Hematopoietic multipotent progenitor cell treated with erythropoietin and hydrocortisone succinate and interleukin-3 and kit ligand, for 15 days (in vitro differentiated cells): ENCODE data around the gene MAD2L2.

Experiments
- DNase-seq: peaks from one replicate; pipeline ENCODE4 v3.0.0-alpha.2; 2015; ENCODE audit warnings: low spot score

The MAD2L2 gene

GRCh38 chr1:11653101-11653860, 27.7 kb downstream of the MAD2L2 start:
- DNase-seq = no peak

DNA sequence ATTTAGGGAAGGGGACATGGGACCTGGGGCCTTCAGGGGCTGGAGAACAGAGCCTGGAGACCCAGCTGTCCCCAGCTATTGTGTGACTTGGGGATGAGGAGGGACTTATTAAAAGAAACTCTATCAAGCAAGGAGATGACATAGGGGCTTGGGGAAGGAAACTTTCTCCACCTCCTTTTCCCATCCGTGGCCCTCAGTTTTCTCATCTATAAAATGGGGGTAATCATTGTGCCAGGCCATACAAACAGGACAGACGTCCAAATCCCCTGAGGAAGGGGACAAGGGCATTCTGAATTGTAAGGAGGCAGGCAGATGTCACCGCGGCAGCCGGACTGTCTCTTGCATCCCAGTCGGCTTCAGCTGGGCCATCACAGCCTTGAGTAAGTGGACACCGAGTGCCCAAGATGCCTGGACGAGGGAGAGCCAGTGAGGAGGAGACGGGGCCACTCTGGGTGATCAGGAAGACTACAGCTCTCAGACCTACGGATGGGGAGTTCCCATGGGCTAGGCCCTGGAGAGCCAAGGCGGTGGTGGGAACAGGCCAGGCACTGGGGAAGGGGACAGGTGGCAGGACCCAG, 28.7 kb downstream of the MAD2L2 start:
- no peak for DNase-seq

- no peak for DNase-seq
Observed at GRCh38 chr1:11651017-11651416, 29.9 kb downstream of the MAD2L2 start.

DNA sequence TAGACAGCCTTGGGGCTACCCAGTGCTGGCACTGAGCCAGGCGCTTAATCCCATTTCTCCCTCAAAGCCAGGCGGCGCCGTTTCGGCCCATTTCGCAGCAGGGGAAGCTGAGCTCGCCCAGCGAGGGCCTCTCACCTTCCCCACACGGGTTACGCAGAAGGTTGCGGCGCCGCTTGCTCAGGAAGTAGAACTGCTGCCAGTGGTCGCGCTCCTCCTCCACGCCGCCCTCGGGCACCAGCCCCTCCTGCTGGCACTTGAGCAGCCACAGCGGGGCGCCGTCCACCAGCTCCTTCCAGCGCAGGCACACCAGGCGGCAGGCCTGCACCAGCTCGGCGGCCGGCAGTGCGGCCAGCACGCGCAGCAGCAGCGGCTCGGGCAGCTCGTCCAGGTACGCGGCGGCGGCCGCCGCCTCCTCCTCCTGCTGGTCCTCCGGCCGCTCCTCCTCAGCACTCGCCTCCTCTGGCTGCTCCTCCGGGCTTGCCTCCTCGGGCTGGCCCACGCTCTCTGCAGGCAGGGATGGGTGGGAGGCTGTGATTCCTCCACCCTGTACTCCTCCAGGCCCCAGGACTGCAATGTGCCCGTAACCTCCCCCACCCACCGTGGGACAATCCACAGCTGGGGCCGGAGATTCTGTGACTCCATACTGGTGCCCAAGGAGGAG, 30.5 kb downstream of the MAD2L2 start:
- peak; percentile 28 for DNase-seq

- no peak for DNase-seq
Observed at GRCh38 chr1:11649624-11650330, 31.2 kb downstream of the MAD2L2 start.

DNA sequence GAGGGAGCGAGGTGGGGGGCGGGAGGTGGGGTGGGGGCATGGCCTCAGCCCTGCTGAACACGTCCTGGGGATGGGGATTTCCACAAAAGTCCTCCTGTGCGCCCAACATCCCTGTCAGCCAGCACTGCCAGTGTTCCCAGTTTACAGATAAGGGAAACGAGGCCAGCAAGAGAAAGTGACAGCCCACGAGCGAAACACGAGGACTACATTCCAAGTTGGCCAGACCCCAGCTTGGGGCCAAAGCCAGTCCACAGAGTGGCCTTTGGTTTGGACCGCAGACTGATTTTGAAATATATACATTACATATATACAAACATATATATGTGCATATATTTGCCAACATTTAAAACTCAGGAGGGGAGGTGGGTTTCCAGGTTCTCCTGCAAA, 31.7 kb downstream of the MAD2L2 start:
- DNase-seq = no peak

- DNase-seq = peak; percentile 26
Observed at GRCh38 chr1:11648732-11649158, 32.2 kb downstream of the MAD2L2 start.

DNA sequence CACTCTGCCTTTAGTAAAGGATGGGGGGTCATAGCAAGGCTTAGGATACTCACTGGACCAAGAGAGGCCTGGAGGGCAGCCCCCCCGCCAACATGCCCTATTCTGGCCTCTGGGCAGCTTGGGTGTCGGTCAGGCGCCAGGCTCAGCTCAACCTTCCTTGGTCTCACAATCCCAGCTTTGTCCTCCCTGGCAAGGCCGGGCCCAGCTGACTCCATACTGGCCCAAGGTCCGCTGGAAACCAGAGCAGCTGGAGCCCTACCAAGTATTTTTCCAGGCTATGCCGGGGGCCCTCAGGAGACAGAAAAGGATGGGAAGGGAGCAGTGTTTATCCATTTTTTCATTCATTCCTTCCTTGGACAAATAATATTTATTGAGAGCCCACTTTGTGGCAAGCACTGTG, 32.9 kb downstream of the MAD2L2 start:
- no peak for DNase-seq

DNA sequence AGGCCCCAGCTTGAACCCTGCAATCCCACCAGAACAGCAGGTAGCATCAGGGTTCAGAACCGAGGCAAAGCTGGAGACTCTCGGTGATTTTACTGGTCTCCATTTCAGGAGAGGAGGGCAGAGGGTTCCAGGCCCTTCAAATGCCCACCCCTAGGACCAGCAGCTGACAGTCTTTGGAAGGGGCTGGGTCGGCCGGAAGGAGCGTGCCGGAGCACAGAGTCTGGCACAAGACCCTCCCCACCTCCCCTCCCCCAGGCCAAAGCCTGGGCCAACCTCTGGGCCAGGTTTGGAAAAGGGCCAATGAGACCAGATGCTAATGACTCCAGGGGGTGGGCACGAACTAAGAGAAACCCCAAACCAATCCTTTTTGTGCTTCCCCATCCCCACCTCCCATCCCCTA, 33.6 kb downstream of the MAD2L2 start:
- no peak for DNase-seq

- no peak for DNase-seq
Observed at GRCh38 chr1:11646317-11646716, 34.6 kb downstream of the MAD2L2 start.

DNA sequence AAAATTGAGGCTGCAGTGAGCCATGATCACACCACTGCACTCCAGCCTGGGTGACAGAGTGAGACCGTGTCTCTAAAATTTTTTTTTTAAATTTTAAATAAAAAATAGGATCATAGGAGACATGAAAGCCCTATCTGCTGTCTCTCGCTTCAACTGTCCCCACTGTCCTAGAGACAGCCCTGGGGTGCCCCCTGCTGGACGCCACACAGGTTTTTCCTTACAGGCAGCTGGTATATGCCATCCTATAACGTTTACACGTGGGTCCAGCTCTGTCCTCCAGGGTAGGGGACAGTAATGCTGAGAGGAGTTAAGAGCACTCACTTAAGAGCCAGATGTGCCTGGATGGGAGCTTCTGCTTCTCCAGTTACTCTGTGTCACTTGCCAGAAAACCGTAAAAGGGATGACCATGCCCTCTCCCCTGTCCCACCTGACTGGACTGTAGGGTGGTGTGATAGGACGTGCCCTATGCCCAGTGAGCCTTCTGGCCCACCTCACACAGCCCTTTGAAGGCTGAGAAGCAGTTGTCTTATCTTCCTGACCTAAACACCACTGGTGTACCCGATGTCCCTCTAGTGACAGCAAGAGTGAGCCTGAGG, 35.2 kb downstream of the MAD2L2 start:
- DNase-seq = peak; percentile 75

GRCh38 chr1:11645270-11645669, 35.7 kb downstream of the MAD2L2 start:
- no peak for DNase-seq

DNA sequence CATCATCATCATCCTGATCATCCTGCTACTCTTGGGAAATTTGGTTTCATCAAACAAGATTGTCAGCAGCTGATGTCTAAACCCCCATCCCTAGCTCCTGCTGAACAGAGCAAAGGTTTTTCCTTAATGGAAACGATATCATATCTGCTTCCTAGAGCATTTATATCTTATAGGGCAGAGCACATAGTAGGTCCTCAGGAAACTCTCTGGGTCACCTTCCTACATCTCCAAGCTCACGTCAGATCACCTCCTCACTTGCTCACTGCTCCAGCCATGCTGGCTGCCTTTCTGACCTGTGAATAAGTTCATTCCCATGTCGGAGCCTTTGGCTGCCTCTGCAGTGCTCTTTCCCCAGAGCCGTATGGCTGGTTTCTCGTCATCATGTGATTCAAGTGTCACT, 37.2 kb downstream of the MAD2L2 start:
- DNase-seq = no peak

DNA sequence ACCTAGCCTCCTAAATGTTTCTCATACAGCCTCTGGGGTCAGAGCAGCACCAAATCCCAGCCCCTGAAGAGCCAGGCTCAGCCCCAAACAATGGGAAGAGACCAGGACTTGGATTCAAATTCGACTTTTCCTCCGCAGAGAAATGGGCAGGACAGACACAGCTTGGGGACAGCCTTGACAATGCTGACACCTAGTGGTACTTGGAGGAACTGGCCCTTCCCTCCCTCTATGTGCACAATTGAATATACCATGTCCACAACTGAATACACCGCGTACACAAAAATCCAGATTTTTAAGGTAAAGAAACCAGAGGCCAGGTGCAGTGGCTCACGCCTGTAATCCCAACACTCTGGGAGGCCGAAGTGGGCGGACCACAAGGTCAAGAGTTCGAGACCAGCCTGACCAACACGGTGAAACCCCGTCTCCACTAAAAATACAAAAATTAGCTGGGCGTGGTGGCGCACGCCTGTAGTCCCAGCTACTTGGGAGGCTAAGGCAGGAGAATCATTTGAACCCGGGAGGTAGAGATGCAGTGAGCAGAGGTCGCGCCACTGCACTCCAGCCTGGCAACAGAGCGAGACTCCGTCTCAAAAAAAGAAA, 38.4 kb downstream of the MAD2L2 start:
- DNase-seq = peak; percentile 71

DNA sequence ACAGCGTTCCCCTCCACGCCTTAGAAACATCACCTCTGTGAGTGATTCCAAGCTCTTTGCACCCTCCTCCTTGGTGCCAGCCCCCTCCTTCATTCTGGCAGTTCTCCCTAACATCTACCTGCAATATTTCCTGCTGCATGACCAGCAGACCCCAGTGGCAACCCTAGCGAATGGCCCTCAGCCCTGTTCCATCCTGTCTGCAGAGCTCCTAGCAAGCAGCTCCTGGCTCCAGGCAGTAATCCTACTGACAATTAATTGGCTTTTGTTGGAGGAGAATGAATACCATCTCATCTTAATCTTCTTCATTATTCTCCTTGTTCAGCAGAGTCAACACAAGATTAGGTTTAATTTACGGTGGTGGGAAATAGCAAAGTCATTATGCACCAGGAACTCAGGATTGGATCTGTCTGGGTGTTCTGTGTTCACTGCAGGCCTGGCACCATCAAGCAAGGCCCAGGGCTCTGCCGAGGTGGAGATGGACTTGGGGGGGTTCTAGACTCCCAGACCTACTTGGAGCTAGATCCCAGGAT, 39.1 kb downstream of the MAD2L2 start:
- no peak for DNase-seq

DNA sequence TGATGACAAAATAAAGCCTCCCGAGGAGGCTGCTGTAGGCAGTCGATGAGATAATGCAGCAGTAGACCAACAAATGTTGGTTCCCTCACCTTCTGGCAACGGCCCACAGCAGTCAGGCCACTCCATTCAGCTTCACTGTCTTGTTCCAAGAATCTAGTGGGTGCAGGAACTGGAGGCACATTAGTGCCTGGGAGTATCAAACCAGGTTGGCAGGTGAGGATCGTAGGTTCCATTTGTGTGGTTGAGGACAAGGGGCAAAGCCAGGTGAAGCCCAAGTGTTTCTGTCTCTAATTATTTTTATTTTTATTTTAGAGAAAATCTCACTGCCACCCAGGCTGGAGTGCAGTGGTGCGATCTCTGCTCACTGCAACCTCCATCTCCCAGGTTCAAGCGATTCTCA, 40.0 kb downstream of the MAD2L2 start:
- DNase-seq = no peak

GRCh38 chr1:11640101-11640500, 40.8 kb downstream of the MAD2L2 start:
- no peak for DNase-seq

- DNase-seq = no peak
Observed at GRCh38 chr1:11639372-11639771, 41.6 kb downstream of the MAD2L2 start.

DNA sequence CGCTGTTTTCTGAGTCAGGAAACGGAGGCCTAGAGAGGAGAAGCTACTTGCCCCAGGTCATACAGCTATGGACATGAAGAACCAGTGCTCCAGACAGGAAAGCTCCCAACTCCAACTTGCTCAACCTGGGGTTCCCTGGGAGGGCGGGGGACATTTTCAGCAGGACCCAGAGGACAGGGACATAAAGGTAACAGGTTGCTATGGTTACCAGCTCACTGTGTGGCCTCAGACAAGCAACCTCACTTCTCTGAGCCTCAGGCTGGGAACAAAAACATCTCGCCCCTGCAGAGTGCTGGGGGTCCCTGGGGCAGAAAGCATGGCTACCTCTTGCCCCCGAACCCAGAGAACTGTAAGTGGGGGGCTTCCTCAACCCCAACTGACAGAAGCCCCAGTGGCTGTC, 42.8 kb downstream of the MAD2L2 start:
- DNase-seq = no peak

- DNase-seq = no peak
Observed at GRCh38 chr1:11634365-11635192, 46.4 kb downstream of the MAD2L2 start.
